ENCODE data around the gene AGAP3.

AGAP3 gene

GRCh38 chr7:151057989-151058780 lies 28.1 kb upstream of the AGAP3 start:
- DNase-seq: peak; percentile 98

DNA sequence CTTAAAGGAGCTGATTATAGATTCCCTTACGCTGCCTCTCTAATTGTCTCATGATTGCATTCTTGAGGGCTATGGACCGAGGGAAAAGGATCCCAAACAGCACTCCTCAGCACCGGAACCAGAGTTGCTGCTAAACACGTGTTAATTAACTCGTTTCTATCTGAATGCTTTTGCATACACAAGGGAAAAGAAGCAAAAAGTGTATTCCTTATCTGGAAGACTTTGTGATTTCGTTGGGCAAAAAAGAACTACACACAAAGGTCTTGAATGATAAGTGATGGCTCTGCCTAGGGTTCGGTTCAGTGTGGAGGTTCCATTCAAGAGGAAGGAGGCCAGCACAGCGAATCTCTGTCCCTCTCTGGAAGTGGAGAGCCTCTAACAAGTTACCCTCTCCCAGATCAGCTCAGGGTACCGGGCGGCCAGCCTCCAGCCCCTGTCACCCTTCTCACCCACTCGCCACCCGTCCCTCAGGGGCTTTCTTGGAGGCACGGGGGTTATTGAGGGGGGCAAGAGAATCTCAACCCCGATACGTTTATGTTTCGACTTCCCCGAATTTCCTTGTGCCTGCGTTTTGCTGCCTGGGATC lies 27.4 kb upstream of the AGAP3 start:
- no peak for DNase-seq

DNA sequence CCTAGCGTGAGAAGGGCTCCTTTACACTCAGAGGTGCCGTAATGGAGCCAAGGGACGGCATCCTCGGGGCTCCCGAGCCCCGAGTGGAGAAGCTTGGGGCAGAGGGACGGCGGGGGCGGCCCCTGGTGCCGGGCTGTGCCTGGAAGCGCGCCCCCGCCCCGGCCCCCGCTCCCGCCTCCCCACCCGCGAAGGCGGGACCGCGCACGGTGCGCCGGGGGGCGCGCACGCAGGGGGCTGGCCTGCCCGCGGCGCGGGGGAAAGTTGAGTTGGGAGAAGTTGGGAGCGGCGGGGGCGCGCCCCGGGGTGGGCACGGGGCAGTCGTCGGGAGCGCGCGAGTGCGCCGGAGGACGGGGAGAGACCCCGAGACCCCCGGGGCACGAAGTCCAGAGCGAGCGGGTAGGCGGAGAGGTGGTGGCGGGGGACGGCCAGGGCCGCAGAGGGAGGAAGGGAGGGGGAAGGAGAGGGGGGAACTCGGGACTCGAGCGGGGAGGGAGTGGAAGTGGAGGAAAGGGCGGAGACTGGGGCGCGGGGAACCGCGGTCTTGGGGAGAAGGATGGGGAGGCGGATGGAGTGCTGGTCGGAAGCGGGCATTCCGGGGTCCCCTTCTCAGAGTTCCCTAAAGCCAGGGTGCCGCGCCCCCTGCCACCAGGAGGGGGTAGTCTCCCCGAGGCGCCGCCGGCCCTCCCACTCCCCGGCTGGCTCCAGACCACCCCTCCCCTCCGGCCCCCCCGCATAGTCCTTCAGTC lies 26.7 kb upstream of the AGAP3 start, which contains the start of gene SLC4A2:
Gene SLC4A2, plus strand, starts transcription at position 223 of the 746 bp plus-strand sequence. CDS start 2,399 bp downstream, outside the sequence.
- no peak for DNase-seq

DNA sequence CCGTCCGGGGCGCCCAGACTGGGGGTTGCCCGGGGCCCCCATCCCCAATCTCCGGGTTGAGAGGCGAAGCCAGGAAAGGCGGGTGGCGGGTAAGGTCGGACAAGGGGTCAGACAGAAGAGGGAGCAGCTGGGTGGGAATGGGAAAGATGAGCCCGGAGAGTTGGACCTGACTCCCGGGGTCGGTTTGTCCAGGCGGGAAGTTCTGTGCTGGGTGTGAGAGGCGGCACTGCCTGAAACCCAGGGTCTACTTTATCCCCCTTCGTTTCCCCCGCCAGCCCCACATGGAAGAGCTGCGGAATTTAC lies 26.2 kb upstream of the AGAP3 start:
- DNase-seq: no peak

DNA sequence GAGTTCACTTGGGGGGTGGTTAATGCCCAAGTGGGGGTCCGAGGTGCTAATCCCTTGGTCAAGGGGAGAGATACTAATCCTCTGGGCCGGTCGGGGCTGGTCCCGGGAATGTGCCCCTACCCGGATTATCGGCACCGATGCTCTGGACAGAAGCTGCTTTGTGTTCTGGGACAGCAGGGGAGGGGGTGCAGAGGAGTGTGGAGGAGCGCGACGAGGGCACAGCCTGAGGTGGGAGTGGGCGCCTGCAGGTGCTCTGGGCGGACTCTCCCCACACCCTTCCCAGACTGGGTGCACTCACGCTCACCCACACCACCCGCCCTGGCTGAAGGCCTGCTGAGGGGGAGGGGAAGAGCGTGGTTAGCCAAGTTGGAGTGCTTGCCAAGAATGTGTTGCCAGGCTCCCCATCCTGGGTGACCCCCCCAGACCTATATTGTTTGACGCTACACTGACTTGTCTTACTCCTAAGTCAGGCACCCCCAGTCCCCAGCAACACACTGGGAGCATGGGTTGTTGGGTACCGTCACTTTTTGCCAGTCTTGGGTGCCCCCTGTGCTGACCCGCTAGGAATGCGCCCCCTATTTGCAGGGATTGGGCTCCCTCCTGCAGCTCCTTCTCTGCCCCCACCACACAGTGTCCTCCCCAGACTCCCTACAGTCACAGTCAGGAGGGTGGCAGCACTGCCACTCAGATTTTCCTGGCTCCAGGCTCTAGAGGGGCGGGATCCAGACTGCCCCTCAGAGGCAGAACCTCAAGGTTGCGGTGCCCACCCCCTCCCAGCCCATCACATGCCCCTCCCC lies 25.7 kb upstream of the AGAP3 start:
- no peak for DNase-seq

DNA sequence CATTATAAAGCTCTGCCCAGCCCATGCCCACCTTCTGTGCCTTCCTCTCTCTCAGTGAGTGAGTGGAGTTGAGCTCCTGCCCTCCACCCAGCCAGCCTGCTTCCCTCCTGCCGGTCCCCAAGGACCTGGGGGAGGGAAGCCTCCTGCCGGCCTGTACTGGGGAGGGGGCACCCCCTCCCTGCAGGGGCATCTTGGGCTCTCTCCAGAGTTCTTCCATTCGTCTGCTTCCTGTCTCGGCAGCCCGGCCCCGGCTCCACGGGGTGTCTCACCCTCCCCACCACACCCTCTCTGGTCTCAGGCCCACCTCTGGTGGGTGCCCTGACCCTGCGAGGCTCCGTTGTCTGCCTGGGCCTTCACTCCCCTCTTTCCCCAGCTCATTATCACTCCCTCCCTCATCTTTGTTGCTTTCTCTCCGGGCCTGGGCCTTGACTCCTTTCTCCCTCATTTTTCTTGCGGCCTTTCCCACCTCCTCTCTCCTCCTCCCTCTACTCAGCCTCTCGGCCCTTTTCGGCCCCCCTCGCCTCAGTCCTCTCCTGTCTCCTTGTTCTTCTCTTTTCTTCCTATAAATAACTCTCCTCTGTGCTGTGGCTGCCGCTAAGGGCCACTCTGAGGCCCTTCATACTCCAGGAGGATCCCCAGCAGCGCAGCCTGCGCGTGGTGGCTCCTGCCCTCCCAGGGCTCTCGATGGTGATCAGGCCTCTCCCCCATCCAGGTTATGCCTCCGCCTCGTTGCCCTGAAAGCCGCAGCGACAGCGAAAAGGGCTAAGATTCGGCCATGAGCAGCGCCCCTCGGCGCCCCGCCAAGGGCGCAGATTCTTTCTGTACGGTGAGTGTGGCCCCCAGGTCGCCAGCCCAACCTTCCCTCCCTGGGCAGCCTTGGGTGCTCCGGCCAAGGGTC lies 24.8 kb upstream of the AGAP3 start:
- no peak for DNase-seq

DNA sequence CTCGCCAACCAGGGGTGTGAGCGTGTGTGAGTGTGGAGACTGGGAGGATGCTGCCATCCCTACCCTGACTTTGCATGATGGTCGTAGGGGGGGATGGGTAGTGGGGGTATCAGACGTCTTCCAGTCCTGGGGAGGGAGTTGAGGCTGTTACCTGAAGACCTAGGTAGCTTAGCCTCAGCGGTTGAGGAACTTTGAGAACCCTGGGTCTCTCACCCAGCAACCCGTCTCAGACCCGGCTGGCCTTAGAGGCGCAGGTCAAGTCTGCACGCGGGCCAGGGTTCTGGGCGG lies 24.2 kb upstream of the AGAP3 start:
- DNase-seq: no peak

DNA sequence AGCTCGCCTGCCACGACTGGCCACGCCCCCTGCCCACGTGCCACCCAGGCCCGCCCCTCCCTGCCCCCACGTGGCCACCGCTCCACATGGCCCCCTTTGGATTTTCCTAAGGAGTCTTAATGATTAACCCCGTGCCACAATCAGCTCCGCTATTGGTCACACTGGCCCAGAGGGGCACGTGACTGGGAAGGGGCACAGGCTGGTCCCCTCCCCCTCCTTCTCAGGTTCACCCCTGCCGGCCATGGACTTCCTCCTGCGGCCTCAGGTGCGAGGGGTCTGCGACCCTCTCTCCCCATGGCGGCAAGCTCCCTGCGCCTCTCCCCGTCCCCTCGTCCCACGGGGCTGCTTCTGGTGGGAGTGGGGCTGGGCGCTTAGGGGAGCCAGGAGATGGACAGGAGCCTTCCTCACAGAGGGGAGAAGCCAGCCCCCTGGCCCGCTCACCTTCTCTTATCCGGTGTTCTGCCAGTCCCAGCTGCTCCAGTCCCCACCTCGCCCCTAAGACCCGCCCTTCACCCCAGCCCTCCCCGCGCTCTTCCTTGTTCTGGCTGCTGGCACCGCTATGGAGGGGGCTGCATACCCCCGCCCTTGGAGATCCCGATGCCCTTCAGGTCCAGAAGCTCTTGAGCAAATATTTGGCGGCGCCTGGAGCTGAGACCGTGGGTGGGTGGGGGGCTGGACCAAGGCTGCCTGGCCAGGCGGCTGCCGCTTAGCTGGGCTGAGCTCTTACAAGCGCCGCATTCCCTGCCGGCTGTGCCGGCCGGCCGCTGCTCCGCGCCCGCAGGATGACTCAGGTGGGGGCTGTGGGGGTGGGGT lies 23.7 kb upstream of the AGAP3 start:
- DNase-seq: no peak

DNA sequence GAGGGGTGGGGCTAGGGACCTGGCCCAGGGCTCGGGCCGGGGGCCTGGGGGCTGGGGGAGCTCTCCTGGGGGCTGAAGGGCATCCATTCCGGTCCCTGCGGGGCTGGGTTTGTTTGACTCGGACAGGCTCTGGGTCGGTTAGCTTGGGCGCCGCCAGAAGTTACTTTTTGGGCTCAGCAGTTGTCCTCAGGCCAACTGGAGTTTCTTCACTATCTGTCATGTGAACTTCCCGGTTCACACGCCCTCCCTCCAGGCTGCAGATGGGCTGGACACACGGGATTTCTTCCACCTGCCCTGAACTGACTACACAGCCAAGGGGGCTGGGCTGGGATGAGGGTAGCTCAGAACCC lies 23.1 kb upstream of the AGAP3 start:
- no peak for DNase-seq

DNA sequence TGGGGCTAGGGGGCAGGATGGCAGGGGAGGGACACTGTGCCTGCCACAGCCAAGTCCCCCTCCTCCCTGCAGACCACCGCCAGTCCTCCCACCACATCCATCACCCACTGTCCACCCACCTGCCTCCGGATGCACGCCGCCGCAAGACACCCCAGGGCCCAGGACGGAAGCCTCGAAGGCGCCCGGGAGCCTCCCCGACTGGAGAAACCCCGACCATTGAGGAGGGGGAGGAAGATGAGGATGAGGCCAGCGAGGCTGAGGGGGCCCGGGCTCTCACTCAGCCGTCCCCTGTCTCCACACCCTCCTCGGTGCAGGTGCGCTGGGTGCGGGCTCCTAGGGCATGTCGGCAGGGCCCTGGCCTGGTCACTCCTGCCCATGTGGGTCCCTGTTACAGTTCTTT lies 21.8 kb upstream of the AGAP3 start:
- DNase-seq: no peak

DNA sequence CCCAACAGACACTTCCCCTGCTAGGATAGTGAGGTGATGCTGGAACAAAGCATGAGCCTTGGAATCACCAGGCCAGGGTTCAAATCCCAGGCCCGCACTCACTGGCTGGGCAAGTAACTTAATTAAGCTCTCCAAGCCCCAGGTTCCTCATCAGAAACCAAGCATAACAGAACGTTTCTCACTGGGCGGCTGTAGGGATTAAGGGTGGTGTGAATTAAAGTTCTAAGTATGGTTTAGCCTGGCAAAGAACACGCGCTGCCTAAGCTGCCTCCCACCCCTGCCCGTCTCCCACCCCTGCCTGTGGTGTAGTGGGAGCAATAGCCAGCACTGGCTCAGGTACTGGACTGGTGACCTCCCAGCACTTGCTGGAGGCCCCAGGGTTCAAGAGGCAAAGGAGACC lies 21.3 kb upstream of the AGAP3 start:
- no peak for DNase-seq

DNA sequence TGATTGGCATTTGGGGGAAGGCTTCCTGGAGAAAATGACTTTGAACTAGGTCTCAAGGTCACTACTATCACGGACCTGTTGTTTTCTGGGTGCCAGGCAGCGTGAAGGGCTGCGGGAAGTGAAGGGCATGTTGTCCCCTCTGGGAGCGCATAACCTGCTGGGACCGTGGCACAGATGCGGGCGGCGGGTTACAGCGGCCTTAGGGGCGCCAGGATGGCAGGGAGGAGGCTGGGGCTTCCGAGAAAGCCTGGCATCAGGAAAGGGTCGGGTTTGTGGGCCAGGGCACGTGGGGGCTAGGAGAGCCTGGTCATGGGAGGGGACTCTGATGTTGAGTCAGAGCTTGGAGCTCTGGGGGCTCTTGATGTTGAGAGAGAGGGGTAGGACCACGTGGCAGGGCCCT lies 20.8 kb upstream of the AGAP3 start:
- DNase-seq: no peak

DNA sequence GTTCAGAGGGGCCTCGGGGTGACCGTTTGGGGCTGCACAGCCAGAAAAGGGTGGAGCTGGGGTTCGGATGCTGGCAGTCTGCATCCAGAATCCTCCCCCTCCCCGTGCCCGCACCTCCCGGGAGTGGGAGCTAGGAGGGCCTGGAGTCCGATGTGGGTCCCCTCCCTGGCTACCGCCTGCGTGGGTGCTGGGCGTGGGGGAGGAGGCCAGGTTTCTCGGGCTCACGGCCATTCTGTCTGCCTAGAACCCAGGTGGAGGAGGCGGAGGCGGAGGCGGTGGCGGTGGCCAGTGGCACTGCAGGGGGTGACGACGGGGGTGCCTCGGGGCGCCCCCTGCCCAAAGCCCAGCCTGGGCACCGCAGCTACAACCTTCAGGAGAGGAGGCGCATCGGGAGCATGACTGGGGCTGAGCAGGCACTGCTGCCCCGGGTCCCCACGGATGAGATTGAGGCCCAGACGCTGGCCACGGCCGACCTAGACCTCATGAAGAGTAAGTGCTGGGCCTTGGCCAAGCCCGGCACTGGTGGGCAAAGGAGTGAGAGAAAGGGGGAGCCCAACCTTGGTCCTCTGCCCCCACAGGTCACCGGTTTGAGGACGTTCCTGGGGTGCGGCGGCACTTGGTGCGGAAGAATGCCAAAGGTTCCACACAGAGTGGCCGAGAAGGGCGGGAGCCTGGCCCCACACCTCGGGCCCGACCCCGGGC lies 19.9 kb upstream of the AGAP3 start:
- DNase-seq: no peak

DNA sequence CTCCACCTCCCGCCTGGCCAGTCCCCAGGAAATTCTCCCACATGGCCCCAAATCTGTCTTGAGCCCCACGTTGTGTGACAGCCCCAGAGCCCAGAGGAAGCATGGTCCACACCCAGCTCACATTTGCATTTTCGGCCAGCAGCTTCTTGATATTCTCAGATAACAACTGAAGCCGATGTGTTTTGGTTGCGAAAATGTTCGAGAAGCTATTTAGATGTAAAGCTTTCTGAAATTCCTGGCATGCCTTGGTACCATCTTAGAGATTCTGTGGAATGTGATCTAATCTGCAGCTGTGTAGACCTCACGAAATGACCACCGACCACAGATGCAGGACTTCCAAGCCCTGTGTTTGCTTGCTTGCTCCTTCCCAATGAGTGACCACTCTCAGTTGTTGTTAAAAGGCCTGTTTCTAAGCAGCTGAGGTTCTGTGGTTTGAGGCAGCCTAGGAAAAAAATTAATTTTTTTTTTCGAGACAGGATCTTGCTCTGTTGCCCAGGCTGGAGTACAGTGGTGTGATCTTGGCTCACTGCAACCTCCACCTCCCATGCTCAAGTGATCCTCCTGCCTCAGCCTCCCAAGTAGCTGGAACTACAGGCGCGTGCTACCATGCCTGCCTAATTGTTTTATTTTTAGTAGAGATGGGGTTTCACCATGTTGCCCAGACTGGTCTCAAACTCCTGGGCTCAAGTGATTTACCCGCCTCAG lies 18.1 kb upstream of the AGAP3 start:
- DNase-seq: no peak

GRCh38 chr7:151069841-151070573 lies 16.3 kb upstream of the AGAP3 start:
- DNase-seq: no peak

GRCh38 chr7:151070574-151070960 lies 15.7 kb upstream of the AGAP3 start:
- no peak for DNase-seq

DNA sequence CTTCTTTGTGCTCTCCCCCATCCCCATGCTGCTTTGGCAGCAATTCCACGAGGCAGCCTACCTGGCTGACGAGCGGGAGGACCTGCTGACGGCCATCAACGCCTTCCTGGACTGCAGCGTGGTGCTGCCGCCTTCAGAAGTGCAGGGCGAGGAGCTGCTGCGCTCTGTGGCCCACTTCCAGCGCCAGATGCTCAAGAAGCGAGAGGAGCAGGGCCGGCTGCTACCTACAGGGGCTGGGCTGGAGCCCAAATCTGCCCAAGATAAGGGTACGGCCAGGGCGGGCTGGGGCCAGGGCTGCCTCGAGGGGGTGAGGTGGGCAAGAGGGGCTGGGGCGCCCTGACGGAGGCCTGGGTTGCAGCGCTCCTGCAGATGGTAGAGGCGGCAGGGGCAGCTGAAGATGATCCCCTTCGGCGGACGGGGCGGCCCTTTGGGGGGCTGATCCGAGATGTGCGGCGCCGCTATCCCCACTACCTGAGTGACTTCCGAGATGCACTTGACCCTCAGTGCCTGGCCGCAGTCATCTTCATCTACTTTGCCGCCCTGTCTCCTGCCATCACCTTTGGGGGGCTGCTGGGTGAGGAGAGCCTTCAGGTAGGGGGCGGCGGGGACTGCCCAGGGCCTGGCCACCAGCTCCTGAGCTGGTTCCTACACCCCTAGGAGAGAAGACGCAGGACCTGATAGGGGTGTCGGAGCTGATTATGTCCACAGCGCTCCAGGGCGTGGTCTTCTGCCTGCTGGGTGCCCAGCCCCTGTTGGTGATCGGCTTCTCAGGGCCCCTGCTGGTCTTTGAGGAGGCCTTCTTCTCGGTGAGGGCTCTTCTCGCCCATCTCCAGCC lies 15.0 kb upstream of the AGAP3 start:
- no peak for DNase-seq

- DNase-seq: no peak
Observed at GRCh38 chr7:151073990-151074389, 12.3 kb upstream of the AGAP3 start.

Data from SIG-M5 (cell line).